ENCODE data around the gene SFMBT1. TPM values are rescaled to one million over a fixed set of nuclear protein-coding genes. Genes with fewer than 3 reads are reported as not detected.

Gene SFMBT1
- total RNA-seq, 2 experiments from 2014 or later = 12.9 to 18.1 TPM

DNA sequence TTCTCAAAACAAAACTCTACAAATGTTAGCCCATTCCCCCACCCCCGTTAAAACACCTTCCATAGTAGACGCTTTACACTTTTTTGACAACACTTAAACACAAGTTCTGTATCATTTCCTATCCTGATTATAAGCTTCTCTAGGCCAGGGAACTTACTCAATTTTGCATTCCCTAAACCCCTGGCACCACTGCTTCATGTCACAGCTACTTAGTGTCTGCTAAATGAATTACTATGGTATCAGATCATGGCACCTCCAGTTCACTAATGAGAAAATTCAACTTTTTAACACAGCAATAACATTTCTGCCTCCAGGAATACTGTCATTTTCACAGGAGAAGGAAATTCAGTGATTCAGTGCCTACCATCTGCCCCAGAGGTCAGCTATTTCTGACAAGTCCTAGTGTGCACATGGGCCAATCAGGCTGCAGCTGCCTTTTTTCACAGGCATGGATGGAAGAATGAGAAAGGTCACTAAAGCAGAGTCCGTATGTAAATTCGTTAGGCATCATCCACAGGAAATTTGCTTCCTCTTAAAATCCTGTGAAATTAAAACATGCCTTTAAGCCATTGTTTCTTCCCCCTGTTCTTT is 18.5 kb downstream of the SFMBT1 start:
- Histone ChIP-seq H3K27ac (ENCODE audit: low read depth, low read length, poor library complexity, severe bottlenecking) (no peak overlapping the region), H3K9me2 (ENCODE audit: insufficient read depth, low read length) (no peaks in the 10 kb centered on the region), H3K4me2 (ENCODE audit: low read length) (no peak overlapping the region), H3K4me3 (ENCODE audit: low read depth, low read length, poor library complexity, severe bottlenecking) (no peak overlapping the region), H4K20me1 (ENCODE audit: insufficient read depth, low read length) (no peaks in the 10 kb centered on the region), H3K4me1 (ENCODE audit: insufficient read depth, low read length, poor library complexity, severe bottlenecking) (no peaks in the 10 kb centered on the region), H3K36me3 (ENCODE audit: insufficient read depth, low read length) (no peaks in the 10 kb centered on the region), H2AFZ (ENCODE audit: low read length) (no peak overlapping the region), H3K79me2 (ENCODE audit: insufficient read depth, low read depth, low read length) (no peaks in the 10 kb centered on the region; the same call in 1 of the 2 replicates), H3K9me3 (ENCODE audit: low read length) (no peaks in the 10 kb centered on the region)
- no peak for DNase-seq (ENCODE audit: low spot score)
- ChIA-PET CTCF (ENCODE audit: unreplicated experiment) (no interaction called here), POLR2A (interaction anchor here (0.6 to 1.4 kb wide), 4 partner anchors 17 to 751 kb away, joined by 3 to 8 read pairs (median 4); no protein-coding TSS in a partner anchor)
- no peak for TF ChIP-seq EZH2phosphoT487 (IDR thresholded peaks at IDR 0.05; ENCODE audit: borderline replicate concordance, low read depth, low read length)
- TF ChIP-seq, protein P1, sequence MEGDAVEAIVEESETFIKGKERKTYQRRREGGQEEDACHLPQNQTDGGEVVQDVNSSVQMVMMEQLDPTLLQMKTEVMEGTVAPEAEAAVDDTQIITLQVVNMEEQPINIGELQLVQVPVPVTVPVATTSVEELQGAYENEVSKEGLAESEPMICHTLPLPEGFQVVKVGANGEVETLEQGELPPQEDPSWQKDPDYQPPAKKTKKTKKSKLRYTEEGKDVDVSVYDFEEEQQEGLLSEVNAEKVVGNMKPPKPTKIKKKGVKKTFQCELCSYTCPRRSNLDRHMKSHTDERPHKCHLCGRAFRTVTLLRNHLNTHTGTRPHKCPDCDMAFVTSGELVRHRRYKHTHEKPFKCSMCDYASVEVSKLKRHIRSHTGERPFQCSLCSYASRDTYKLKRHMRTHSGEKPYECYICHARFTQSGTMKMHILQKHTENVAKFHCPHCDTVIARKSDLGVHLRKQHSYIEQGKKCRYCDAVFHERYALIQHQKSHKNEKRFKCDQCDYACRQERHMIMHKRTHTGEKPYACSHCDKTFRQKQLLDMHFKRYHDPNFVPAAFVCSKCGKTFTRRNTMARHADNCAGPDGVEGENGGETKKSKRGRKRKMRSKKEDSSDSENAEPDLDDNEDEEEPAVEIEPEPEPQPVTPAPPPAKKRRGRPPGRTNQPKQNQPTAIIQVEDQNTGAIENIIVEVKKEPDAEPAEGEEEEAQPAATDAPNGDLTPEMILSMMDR (conservative IDR thresholded peaks at IDR 0.05; ENCODE audit: low read length) = no peak
- no TSS peak for BruUV-seq (replicated peaks)
- intact Hi-C loops (cut with micrococcal nuclease; ENCODE audit: unreplicated experiment) = no loop called here

GRCh38 chr3:53026382-53027162 is 19.3 kb downstream of the SFMBT1 start:
- POLR2A ChIA-PET = interaction anchor here (0.7 to 1.4 kb wide), 4 partner anchors 16 to 134 kb away, joined by 3 to 8 read pairs (median 4); no protein-coding TSS in a partner anchor
- BruUV-seq (replicated peaks) = no TSS peak
- Histone ChIP-seq H3K27ac (ENCODE audit: low read depth, low read length, poor library complexity, severe bottlenecking) (no peak overlapping the region), H3K4me2 (ENCODE audit: low read length) (no peak overlapping the region), H3K4me1 (ENCODE audit: insufficient read depth, low read length, poor library complexity, severe bottlenecking) (no peaks in the 10 kb centered on the region), H3K9me2 (ENCODE audit: insufficient read depth, low read length) (no peaks in the 10 kb centered on the region), H3K4me3 (ENCODE audit: low read depth, low read length, poor library complexity, severe bottlenecking) (no peak overlapping the region), H2AFZ (ENCODE audit: low read length) (no peak overlapping the region), H3K9me3 (ENCODE audit: low read length) (no peaks in the 10 kb centered on the region), H4K20me1 (ENCODE audit: insufficient read depth, low read length) (no peaks in the 10 kb centered on the region), H3K79me2 (ENCODE audit: insufficient read depth, low read depth, low read length) (no peaks in the 10 kb centered on the region; the same call in 1 of the 2 replicates), H3K36me3 (ENCODE audit: insufficient read depth, low read length) (no peaks in the 10 kb centered on the region)
- intact Hi-C loops (cut with micrococcal nuclease; ENCODE audit: unreplicated experiment) = no loop called here
- DNase-seq (ENCODE audit: low spot score) = no peak
- TF ChIP-seq, protein P1 (conservative IDR thresholded peaks at IDR 0.05; ENCODE audit: low read length) = no peak
- TF ChIP-seq EZH2phosphoT487 (IDR thresholded peaks at IDR 0.05; ENCODE audit: borderline replicate concordance, low read depth, low read length) = no peak
- CTCF ChIA-PET (ENCODE audit: unreplicated experiment) = interaction anchor here (0.5 to 0.7 kb wide), 2 partner anchors 12 to 161 kb away, joined by 3 read pairs; no protein-coding TSS in a partner anchor

- TF ChIP-seq, protein P1 (conservative IDR thresholded peaks at IDR 0.05; ENCODE audit: low read length) = no peak
- no peak for TF ChIP-seq EZH2phosphoT487 (IDR thresholded peaks at IDR 0.05; ENCODE audit: borderline replicate concordance, low read depth, low read length)
- Histone ChIP-seq H3K9me3 (ENCODE audit: low read length) (no peaks in the 10 kb centered on the region), H3K4me2 (ENCODE audit: low read length) (no peak overlapping the region), H2AFZ (ENCODE audit: low read length) (no peak overlapping the region), H3K4me1 (ENCODE audit: insufficient read depth, low read length, poor library complexity, severe bottlenecking) (no peaks in the 10 kb centered on the region), H3K36me3 (ENCODE audit: insufficient read depth, low read length) (no peaks in the 10 kb centered on the region), H3K27ac (ENCODE audit: low read depth, low read length, poor library complexity, severe bottlenecking) (no peak overlapping the region), H3K79me2 (ENCODE audit: insufficient read depth, low read depth, low read length) (no peaks in the 10 kb centered on the region), H3K4me3 (ENCODE audit: low read depth, low read length, poor library complexity, severe bottlenecking) (no peak overlapping the region), H4K20me1 (ENCODE audit: insufficient read depth, low read length) (no peaks in the 10 kb centered on the region), H3K9me2 (ENCODE audit: insufficient read depth, low read length) (no peaks in the 10 kb centered on the region)
- POLR2A ChIA-PET = no interaction called here
- intact Hi-C loops (cut with micrococcal nuclease; ENCODE audit: unreplicated experiment) = no loop called here
- CTCF ChIA-PET (ENCODE audit: unreplicated experiment) = no interaction called here
- no TSS peak for BruUV-seq (replicated peaks)
- no peak for DNase-seq (ENCODE audit: low spot score)
Measured at GRCh38 chr3:53024315-53024714, 21.6 kb downstream of the SFMBT1 start.

Data from OCI-LY7 (cell line).